GM21360 (cell line): ENCODE results near the gene C3orf52.
A peak's percentile ranks its signal among the peaks of the same experiment; 100 is the strongest.

Experiments used
- ATAC-seq: cut with Tn5 transposase; IDR thresholded peaks from one replicate; pipeline ENCODE4 v1.9.1; 2021; ENCODE audit warnings: mild to moderate bottlenecking, moderate library complexity; ENCODE audit not compliant: unreplicated experiment

Gene C3orf52

DNA sequence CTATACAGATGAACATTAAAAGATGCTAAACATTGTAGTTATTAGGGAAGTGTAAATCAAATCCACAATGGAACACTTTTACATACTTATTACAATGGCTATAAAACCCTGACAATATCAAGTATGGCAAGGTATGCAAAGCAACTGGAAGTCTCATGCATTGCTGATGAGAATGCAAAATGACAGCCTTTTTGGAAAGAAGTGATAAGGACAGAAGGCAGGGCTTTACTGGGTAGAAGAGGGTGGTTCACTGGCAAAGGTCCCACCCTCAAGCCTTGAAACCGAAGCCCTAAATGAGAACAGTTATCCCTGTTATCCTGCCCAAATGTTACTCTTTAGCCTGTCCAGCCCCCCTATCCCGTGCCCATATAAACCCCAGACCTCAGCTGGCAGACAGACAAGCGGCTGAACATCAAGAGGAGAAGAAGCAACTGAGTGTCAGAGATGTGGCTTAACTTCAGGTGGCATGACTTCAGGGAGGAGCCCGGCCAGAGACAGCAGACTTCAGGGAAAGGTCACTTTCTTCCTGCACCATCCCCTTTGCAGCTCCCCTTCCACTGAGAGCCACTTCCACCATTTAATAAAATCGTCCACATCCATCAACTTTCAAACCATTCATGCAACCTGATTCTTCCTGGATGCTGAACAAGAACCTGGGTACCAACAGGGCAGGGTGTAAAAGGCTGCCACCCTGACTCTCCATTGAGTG, 47.6 kb downstream of the C3orf52 start:
- ATAC-seq, result no peak

- ATAC-seq, result no peak
Measured at GRCh38 chr3:112134335-112135124, 48.3 kb downstream of the C3orf52 start.

DNA sequence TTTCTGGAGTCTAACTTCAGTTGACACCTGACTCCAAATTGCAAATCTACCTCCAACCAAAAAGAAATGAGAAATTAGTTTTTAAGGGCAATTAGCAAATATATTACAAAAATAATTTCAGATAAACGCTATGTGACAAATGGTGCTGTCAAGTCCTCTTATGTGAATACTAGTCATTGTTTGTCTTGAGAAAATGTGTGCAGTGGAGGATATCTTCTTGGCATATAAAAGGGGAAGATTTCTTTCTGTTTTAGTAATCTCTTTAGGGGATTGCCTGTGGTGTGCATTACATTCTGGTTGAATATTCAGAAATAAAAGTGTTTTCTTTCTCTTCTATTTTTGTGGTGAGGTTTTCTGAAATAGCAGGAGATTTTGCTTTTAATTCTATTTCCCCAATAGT, 49.9 kb downstream of the C3orf52 start:
- no peak for ATAC-seq

DNA sequence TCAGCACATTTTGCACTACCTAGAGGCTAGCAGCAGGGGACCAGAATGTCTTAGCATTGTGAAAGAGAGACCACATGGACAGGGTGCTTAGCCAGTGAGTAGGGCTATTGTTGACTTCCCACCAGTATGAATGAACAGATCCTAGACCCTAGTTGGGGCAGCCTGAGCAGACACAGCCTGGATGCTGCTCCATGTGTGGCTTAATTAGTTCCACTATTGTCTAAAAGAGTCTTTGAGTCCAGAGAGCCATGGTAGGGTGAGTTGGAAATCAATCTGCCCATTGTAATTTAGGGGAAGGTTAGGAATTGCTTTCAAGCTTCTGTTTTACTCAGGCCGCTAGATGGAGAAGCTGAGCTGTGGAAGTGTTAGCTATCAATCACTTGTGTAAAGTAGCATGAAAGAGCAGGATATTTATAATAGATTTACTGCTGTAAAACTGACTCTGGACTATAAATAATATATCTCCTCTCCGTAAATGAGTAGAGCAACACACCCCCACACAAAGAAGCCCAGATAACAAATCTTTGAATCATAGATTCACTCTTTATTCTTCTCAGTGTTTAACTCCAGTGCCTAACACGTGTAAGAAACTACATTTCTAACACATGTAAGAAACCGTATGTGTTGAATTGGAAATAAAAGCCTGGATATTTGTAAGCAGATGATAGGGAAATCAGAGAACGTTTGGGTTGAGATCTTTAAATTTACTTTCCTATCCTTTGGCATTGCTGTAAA, 50.9 kb downstream of the C3orf52 start:
- ATAC-seq, result peak; percentile 24

- no peak for ATAC-seq
Measured at GRCh38 chr3:112137781-112138180, 51.6 kb downstream of the C3orf52 start.

DNA sequence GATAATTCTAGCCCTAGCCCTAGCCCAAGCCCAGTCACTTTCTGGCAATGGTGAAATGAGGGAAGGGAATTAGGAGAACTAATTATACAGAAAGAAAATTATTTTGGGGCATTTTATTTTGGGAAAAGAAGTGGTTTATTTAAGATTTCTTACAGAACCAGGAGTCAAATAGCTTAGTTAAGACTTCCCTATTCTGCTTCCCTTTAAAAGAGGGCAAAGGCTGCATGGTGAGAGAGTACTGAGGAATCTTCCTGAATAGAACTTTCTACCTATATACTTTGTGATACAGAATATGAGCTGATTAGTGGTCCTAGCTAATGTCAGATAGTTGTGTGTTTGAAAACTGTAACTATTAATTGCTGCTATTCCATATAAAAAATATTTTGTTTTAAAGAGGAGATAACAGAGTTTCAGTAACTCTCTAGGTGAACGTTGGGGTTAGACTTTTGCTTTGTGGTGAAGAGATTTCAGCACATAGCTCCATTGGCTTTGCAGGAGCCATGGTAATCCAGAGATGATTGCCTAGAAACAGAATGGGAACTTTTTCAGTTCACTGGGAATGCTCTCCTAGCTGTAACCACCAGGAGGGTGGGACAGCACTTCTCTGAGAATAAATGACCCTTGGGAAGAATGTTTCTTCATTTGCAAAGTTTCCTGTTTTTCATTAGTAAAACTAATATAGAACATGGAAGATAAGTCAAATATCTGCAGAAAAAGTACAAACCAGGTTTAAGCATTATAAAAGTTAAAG, 52.2 kb downstream of the C3orf52 start:
- no peak for ATAC-seq

- no peak for ATAC-seq
Measured at GRCh38 chr3:112140584-112140983, 54.4 kb downstream of the C3orf52 start.

DNA sequence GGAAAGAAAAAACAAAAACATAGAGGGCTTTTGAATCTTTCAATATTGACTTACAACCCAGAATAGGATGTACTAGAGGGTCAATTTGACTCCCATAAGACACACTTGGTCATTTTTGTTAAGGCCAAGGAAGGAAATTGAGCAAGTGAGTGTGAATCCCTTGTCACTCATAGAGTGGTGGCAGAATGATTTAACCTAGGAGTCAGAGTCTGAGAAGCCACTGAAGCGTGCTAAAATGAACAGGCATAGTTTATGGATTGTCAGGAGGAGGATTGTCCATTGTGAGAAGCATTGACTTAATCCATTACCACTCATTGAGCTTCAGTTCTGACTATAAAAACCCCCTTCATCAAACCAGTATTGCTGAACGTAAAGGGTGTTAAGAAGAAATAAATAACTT, 55.1 kb downstream of the C3orf52 start:
- no peak for ATAC-seq

DNA sequence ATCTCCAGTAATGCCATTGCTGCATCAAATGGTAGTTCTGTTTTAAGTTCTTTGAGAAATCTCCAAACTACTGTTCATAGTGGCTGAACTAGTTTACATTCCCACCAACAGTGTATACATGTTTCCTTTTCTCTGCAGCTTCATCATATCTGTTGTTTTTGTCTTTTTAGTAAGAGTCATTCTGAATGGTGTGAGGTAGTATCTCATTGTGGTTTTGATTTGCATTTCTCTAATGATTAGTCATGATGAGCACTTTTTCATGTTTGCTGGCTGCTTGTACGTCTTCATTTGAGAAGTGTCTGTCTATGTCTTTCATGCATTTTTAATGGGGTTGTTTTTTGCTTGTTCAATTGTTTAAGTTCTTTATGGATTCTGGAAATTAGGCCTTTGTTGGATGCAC, 57.1 kb downstream of the C3orf52 start:
- no peak for ATAC-seq

DNA sequence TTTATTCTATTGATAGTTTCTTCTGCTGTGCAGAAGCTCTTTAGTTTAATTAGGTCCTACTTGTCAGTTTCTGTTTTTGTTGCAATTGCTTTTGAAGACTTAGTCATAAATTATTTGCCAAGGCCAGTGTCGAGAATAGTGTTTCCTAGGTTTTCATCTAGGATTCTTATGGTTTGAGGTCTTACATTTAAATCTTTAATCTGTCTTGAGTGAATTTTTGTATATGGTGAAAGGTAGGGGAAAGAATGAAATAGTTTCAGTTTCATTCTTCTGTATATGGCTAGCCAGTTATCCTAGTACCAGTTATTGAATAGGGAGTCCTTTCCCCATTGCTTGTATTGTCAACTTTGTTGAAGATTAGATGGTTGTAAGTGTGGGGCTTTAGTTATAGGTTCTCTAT, 57.5 kb downstream of the C3orf52 start:
- no peak for ATAC-seq

DNA sequence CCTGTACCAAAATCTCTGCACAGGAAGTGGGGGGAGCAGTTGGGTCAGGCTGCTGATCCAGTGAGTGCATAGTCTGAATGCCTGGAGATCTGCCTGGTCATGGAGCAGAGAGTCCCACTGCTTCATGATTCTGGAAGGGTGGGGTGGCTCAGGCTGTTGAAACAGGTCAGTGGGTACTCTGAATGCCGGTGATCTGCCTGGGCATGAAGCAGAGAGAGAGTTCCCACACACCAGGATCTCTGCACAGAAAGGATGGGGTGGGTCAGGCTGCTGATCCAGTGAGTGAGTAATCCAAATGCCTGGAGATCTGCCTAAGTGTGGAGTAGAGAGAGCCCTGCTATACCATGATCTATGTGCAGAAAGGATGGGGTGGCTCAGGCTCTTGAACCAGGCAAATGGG, 62.9 kb downstream of the C3orf52 start:
- ATAC-seq, result no peak

- peak; percentile 94 for ATAC-seq
Measured at GRCh38 chr3:112167758-112168157, 81.6 kb downstream of the C3orf52 start.
